Astrocyte of the spinal cord (primary cell): ENCODE data around the gene LHPP.

Source experiments
- DNase-seq: peaks from one replicate; pipeline ENCODE4 v3.0.0; 2011; ENCODE audit warnings: low read depth, low spot score
- H3K4me3 ChIP-seq: 2 replicates; pipeline ENCODE4 v1.5.1; 2011; ENCODE audit warnings: low read depth, mild to moderate bottlenecking, low read length, moderate library complexity
- CTCF ChIP-seq: IDR thresholded peaks from 2 replicates; pipeline ENCODE4 v1.5.1; 2012; ENCODE audit warnings: low read depth, mild to moderate bottlenecking, low read length, inconsistent platforms
- in situ Hi-C: cut with HindIII; loops from 2 replicates; pipeline ENCODE4 v1.10.0; 2017; ENCODE audit warnings: low sequenced_read_pairs

The LHPP gene

DNA sequence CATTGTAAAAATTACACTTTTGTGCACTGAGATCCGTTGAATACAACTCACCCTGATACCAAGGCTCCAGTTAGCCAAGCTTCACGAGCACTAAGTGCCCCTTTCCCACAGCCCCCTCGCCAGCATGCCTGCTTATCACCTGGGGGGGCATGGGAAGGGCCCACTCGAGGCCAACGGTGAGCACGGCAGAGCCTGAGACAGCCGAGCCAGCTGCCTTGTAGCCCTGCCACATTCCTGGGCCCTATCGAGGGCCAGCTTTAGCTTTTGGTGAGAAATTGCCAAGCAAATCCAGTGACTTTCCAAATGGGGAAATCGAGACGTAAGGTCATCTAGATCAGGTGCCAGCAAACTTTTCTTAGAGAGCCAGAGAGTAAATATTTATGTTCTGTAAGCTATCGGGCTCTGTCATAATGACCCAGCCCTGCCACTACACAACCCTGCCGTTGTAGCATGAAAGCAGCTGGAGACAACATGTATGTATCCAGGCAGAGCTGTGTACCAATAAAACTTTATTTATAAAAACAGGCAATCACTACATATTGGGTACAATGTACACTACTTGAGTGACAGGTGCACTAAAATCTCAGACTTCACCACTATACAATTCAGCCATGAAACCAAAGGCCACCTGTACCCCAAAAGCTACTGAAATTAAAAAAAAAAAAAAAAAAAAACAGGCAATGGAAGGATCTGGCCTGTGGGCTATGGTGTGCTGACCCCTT is 198.9 kb downstream of the LHPP start:
- DNase-seq, result no peak
- no peak for TF ChIP-seq CTCF
- H3K4me3 ChIP-seq, result no peak overlapping the region
- in situ Hi-C loops, result no loop called here

GRCh38 chr10:124661660-124662180 is 200.1 kb downstream of the LHPP start:
- in situ Hi-C loops, result no loop called here
- DNase-seq, result no peak
- H3K4me3 ChIP-seq, result no peak overlapping the region
- no peak for TF ChIP-seq CTCF

DNA sequence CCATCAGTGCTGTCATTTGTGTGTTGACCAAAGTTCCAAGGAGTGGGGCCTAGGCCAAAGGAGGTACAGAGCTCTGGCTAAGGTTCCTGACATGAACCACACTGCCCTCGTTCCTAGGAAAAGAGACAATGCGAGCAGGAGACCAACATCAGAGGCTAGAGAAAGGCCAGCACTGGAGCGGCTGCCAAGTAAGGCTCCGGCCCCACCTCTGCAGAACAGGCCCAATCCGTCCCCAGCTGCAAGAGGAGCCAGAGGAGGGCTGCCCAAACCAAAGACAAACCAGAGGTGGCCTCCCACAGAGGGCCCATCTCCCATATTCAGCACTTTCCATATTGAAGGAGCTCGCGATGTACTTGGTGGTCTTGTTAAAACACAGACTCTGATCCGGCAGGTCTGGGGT is 201.6 kb downstream of the LHPP start:
- in situ Hi-C loops, result no loop called here
- TF ChIP-seq CTCF, result no peak
- H3K4me3 ChIP-seq, result no peak overlapping the region
- DNase-seq, result no peak
